Peyer's patch (tissue), 4 donors: ENCODE data around the gene TMEM178B. TPM values are rescaled to one million over a fixed set of nuclear protein-coding genes. Genes with fewer than 3 reads are reported as not detected.

Experiments
- DNase-seq, 3 donors: peaks; one replicate each; pipeline ENCODE4 v3.0.0-alpha.2; 2017 to 2019
- H3K27ac ChIP-seq, 4 donors: fragments of 200-600 bp; sonication (generic); one replicate each; pipeline ENCODE4 v1.5.1; 2016 to 2019
- H3K27me3 ChIP-seq, 2 donors: fragments of 200-600 bp; sonication (generic); one replicate each; pipeline ENCODE4 v1.5.1; 2019
- H3K36me3 ChIP-seq, 3 donors: fragments of 200-600 bp; sonication (generic); one replicate each; pipeline ENCODE4 v1.5.1; 2016 to 2019
- H3K4me1 ChIP-seq, 4 donors: fragments of 200-600 bp; sonication (generic); one replicate each; pipeline ENCODE4 v1.5.1; 2016 to 2019
- H3K4me3 ChIP-seq, 4 donors: fragments of 200-600 bp; sonication (generic); 1 replicate in 3 of 4; 2 replicates in 1 of 4; pipeline ENCODE4 v1.5.1; 2016 to 2019; ENCODE audit warnings: mild to moderate bottlenecking in 1 of 4
- H3K9me3 ChIP-seq, 4 donors: fragments of 200-600 bp; sonication (generic); one replicate each; pipeline ENCODE4 v1.5.1; 2016 to 2019; ENCODE audit warnings: mild to moderate bottlenecking in 1 of 4
- CTCF ChIP-seq, 6 experiments: fragments of 450-650 bp in 4 of 6; fragments of 200-600 bp in 2 of 6; sonication (generic) in 1 of 6; IDR thresholded peaks; one replicate each; pipeline ENCODE4 v1.5.1; 2017 to 2019; ENCODE audit warnings: antibody characterized with exemption in 6 of 6, mild to moderate bottlenecking in 3 of 6, moderate library complexity in 1 of 6
- POLR2A ChIP-seq, 2 donors: fragments of 450-650 bp; IDR thresholded peaks; one replicate each; pipeline ENCODE4 v1.5.1; 2017; ENCODE audit warnings: antibody characterized with exemption in 2 of 2, mild to moderate bottlenecking in 2 of 2, moderate library complexity in 2 of 2
- total RNA-seq, 4 donors: library from RNA; depleted of rRNA; stranded (reverse); fragments of >200 nt; gene quantifications; one replicate each; pipeline ENCODE4 v1.1.0, GENCODE V29; 2016

The TMEM178B gene
- total RNA-seq, 4 donors from 2014 or later: under 0.01 to 0.66 (median 0.13) TPM; not detected in 1

DNA sequence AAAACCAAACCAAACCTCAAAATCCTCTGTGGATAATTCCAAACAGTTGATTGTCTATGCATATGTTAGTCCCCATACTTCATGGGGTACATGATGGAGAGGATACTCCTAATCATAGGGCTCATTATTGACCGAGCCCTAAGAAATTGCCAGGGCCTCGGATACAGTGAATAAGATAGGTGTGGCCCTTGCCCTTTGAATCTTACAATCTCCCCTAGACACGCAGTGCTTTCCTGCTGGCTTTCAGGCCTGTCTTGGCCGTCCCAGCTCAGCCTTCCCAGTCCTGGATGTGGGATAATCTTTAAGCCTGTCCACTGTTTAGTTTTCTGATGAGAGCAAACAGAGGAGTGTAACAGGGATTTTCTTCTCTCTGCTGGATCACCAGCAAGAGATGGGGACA is 161.8 kb downstream of the TMEM178B start:
- Histone ChIP-seq H3K4me3 (no peak overlapping the region), H3K27ac (no peak overlapping the region), H3K36me3 (no peaks in the 10 kb centered on the region), H3K9me3 (no peaks in the 10 kb centered on the region), H3K27me3 (no peaks in the 10 kb centered on the region), H3K4me1 (no peaks in the 10 kb centered on the region)
- TF ChIP-seq POLR2A (IDR thresholded peaks at IDR 0.05): no peak
- TF ChIP-seq CTCF (IDR thresholded peaks at IDR 0.05): no peak
- peak in 1 of 3 donors; percentile 47 for DNase-seq

DNA sequence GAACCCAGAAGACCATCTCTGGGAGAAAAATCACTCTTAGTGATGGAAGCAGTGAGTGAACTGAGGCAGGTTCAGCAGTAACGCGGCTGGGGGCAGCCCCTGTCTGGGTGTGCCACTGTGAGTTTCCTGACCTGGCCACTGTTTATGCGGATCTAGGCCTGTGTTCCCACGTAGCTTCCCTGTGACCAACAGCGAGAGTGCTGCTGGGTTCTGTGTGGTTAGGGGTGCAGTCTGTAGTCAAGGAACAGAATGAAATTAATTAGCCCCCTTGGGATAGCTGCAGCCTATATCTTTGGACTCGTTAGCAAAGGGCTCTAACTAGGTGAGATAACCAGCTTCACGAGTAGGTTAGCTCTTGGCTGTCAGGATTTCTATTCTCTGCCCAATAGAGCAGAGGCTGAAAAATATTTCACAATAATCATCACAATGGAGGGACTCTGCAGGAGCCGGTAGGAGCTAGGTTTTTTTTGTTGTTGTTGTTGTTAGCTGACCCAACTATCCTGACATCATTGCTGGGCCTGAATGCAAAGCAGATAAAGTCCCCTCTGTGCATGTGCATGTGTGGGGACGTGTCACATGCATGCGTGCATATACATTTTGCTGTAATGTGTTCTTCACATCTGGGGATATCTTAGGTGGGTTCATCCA is 164.9 kb downstream of the TMEM178B start:
- H3K4me1 ChIP-seq: no peaks in the 10 kb centered on the region
- TF ChIP-seq POLR2A (IDR thresholded peaks at IDR 0.05) (no peak), CTCF (IDR thresholded peaks at IDR 0.05) (no peak)
- H3K4me3 ChIP-seq: no peak overlapping the region
- DNase-seq: no peak
- H3K27me3 ChIP-seq: no peaks in the 10 kb centered on the region
- no peaks in the 10 kb centered on the region for H3K36me3 ChIP-seq
- no peak overlapping the region for H3K27ac ChIP-seq
- H3K9me3 ChIP-seq: no peaks in the 10 kb centered on the region

- Histone ChIP-seq H3K9me3 (no peaks in the 10 kb centered on the region), H3K36me3 (no peaks in the 10 kb centered on the region), H3K27me3 (no peaks in the 10 kb centered on the region), H3K4me3 (no peak overlapping the region), H3K4me1 (no peaks in the 10 kb centered on the region), H3K27ac (no peak overlapping the region)
- DNase-seq: no peak
- no peak for TF ChIP-seq POLR2A (IDR thresholded peaks at IDR 0.05)
- TF ChIP-seq CTCF (IDR thresholded peaks at IDR 0.05): no peak
These were observed 165.8 kb downstream of the TMEM178B start for GRCh38 chr7:141239661-141240060.

GRCh38 chr7:141242568-141242967 is 168.7 kb downstream of the TMEM178B start:
- no peaks in the 10 kb centered on the region for H3K9me3 ChIP-seq
- no peak overlapping the region for H3K4me3 ChIP-seq
- H3K36me3 ChIP-seq: no peaks in the 10 kb centered on the region
- H3K4me1 ChIP-seq: no peaks in the 10 kb centered on the region
- TF ChIP-seq POLR2A (IDR thresholded peaks at IDR 0.05) (no peak), CTCF (IDR thresholded peaks at IDR 0.05) (no peak)
- H3K27me3 ChIP-seq: no peaks in the 10 kb centered on the region
- DNase-seq: no peak
- no peak overlapping the region for H3K27ac ChIP-seq

GRCh38 chr7:141243368-141243767 is 169.5 kb downstream of the TMEM178B start:
- H3K4me1 ChIP-seq: no peaks in the 10 kb centered on the region
- H3K36me3 ChIP-seq: no peaks in the 10 kb centered on the region
- TF ChIP-seq CTCF (IDR thresholded peaks at IDR 0.05) (no peak), POLR2A (IDR thresholded peaks at IDR 0.05) (no peak)
- H3K27me3 ChIP-seq: no peaks in the 10 kb centered on the region
- no peak overlapping the region for H3K4me3 ChIP-seq
- DNase-seq: no peak
- H3K27ac ChIP-seq: no peak overlapping the region
- H3K9me3 ChIP-seq: no peaks in the 10 kb centered on the region

DNA sequence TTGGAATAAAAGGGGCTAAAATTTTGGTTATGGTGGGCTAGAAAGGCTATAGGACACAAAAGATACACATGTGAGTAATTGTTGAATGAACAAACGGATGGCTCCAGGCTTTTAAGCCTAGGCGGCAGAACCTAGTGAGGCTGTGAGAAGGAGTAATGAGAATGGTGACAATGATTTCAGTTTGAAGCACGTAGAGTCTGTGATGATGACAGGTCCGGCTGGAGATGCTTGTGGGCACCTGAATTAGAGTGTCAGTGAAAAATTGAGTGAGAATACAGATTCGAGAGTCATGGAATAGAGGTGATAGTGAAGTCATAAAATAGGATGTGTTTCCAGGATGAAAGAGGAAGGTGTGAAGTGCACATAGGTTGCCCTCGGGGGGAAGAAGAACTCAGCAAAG is 170.6 kb downstream of the TMEM178B start:
- TF ChIP-seq POLR2A (IDR thresholded peaks at IDR 0.05): no peak
- no peak for TF ChIP-seq CTCF (IDR thresholded peaks at IDR 0.05)
- H3K27me3 ChIP-seq: no peaks in the 10 kb centered on the region
- no peaks in the 10 kb centered on the region for H3K36me3 ChIP-seq
- H3K27ac ChIP-seq: no peak overlapping the region
- H3K4me3 ChIP-seq: no peak overlapping the region
- H3K4me1 ChIP-seq: no peaks in the 10 kb centered on the region
- H3K9me3 ChIP-seq: no peaks in the 10 kb centered on the region
- no peak for DNase-seq
